GF-D8 (cell line): ENCODE results near the gene SYTL1.
A peak's percentile ranks its signal among the peaks of the same experiment; 100 is the strongest.

Experiments used
- DNase-seq: peaks from one replicate; lab custom pipeline; 2025; lab: John Stamatoyannopoulos, UW

SYTL1 gene

DNA sequence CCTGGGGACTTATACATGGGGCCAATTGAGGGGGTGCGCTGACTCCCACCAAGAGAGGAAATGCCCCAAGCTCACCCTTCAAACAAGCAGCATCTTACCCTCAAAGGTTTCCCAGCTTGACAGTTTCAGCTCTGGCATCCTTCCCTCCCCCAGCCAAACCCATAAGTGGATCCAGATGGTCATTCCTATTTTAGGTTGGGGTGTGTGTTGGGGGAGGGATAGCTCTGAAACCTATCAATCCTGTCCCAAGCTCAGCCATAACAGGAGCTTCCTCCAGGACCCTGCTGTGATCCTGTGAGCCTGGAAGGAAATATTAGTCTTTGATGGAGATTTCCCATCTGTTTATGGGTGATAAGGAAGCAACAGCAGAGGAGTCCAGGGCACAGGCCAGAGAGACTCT, 23.2 kb upstream of the SYTL1 start:
- DNase-seq, result no peak

GRCh38 chr1:27321813-27322568, 19.8 kb upstream of the SYTL1 start, which contains the start of gene TMEM222:
TMEM222 (plus strand) TSS chr1:27322163; CDS start chr1:27322198, 35 bp downstream.
- peak; percentile 94 for DNase-seq

DNA sequence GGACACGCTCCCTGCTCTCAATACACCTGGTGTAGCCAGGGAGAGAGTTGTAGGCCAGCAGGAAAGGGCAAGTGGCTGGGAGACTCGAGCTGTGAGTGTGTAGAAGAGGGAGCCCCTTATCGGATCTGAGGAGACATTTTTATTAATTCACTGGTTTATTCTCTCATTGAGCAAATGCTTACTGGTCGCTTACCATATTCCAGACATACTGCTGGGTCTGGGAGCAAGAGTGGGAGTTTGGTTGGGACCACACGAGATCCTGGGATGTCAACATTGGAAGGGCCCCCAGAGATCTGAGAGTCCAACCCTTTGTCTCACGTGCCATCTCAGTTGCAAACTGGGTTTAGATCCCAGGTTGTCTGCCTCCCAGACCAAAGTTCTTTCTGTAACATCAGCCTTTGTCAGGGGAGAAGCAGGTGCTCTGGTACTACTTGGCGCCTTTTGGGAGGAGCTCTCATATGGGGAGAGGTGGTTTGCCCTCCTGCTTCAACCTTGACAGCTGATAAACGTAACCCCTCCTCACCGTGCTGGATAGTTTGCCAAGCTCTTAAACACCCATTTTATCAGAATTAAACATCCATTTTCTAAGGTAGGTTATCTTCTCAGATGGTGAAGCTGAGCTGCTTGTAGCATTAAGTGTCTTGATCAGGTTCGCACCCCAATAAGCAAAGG, 19.1 kb upstream of the SYTL1 start:
- no peak for DNase-seq

GRCh38 chr1:27325286-27325685, 16.5 kb upstream of the SYTL1 start:
- DNase-seq, result no peak

GRCh38 chr1:27327964-27328363, 13.9 kb upstream of the SYTL1 start:
- DNase-seq, result no peak

GRCh38 chr1:27330786-27331185, 11.0 kb upstream of the SYTL1 start:
- no peak for DNase-seq

DNA sequence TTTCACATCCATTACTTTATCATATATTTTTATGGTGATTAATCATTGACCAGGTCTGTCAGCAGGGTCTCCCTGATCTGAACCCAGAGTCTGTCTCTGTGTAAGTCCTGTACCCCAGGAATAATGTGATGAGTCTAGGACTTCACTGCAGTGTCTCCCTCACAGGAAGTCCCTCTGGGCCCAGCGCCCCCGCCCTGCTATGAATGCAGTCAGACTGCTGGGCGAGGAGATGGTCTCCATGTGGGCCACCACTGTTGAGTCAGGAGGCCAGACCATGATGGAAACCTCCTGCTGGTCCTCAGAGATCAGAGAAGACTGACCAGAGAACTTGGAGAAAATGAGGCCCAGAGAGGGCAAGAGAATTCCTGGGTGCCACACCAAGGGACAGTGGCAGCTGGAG, 10.4 kb upstream of the SYTL1 start:
- DNase-seq, result no peak

- DNase-seq, result no peak
Measured at GRCh38 chr1:27331922-27332321, 9.9 kb upstream of the SYTL1 start.

DNA sequence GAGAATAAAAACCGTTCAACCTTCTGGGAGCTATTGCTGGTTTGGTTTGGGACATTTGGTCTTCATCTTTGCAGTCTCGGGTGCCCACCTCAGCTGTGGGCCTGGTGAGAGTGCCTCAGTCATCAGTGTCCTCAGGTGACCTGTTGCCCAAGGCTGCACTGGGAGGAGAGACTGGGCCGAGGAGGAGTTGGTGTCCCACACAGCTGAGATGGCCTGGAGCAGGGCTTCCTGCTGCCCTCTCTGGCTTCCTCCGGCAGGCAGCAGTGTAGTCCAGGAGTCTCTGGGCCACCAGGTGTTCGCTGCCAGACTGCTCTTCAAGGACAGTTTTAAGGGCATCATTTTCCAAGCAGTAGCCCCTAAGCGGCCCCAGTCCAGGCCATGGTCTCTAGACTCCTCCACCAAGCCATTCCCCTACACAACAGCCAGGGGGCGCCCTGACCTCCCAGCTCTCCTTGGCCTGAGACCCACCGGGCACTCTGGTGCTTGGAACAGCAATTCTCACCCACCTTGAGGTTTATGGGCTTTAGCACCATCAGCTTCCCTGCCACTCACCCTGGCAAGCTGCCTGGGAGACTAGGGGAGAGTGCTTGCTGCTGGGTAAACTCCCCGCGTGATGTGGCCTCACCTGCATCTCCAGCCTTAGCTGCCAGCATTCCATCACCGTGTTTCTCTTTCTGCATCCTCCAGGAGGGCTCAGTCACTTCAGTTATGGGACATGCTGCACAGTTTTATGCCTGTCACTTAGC, 9.1 kb upstream of the SYTL1 start:
- no peak for DNase-seq

GRCh38 chr1:27333717-27334279, 8.0 kb upstream of the SYTL1 start:
- no peak for DNase-seq

DNA sequence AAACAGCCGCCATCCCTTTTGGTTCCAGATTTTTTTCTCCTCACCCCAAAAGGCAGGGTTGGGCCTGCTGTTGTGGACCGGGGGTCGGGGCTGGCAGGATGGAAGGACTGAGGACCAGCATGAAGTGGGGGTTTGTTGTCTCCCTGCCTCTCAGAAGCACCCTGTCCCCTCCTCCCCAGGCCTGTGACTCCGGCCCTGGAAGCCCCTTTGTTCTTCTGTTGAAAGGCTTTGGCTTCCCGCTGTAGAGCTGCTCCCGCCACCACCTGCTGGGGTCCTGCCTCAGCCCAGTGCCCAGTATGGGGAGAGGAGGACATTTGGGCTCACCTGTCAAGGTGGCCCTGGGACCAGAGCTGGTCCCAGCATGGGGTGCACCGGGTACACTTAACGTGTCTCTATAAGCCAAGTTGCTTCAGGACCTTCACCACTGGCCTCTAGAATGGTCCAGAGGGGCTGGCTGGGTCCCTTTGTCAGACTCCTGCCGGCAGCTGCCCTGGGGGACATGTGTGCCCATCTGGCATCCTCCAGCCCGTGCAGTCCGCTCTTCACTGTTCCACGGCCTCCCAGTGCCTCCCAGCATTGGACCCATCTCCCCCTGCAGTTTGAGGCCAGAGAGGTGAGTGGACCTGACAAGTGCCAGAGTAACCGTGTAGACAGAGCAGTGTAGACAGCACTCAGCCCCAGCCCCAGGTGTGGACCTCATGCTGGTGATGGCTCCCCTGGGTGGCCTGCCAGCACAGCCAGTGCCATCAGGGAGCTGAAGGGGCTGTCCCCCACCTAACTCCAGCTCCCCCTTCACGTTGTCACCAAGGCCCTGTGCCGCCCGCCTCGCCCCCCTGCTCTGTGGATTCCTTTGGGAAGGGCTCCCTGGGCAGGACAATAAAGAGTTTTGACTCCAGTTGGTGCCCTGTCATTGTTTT, 6.1 kb upstream of the SYTL1 start:
- no peak for DNase-seq

DNA sequence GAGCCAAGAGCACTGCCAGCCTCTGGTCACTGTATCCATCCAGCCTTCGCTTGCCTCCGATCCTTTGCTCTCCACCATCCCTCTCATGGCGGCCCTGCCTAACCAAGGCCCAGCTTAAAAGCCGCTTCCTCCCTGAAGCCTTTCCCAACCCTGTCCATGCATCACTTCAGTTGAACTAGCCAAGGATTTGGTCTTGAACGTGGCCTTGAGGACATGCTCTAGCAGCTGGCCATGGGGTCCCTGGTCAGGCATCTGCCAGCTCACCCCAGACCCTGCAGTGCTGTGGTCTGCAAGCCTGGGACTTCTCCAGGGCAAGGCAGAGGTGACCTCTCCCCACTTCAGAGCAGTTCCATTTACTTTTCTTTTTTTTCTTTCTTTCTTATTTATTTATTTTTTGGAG, 5.1 kb upstream of the SYTL1 start:
- DNase-seq, result no peak

DNA sequence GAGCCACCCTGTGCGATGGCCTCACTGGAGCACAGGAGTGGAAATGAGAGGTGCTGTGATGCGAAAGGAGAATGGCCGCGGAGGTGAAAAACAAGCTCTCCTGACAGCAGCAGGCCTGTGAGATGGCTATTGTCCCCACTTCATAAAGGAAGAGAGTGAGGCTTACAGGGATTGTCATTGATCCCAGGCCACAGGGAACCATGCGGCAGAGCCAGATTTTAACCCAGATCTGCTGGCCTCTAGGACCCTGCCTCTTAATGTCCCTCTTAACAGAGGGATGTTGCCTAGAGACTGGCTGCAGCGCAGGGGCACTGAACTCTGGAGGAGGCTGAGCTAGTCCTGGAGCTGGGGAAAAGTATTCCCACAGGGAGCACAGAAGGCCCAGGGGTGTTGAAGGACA, 3.1 kb upstream of the SYTL1 start:
- DNase-seq, result no peak

- no peak for DNase-seq
Measured at GRCh38 chr1:27339213-27339612, 2.6 kb upstream of the SYTL1 start.

GRCh38 chr1:27342391-27342777, 562 bp downstream of the SYTL1 start:
- no peak for DNase-seq

DNA sequence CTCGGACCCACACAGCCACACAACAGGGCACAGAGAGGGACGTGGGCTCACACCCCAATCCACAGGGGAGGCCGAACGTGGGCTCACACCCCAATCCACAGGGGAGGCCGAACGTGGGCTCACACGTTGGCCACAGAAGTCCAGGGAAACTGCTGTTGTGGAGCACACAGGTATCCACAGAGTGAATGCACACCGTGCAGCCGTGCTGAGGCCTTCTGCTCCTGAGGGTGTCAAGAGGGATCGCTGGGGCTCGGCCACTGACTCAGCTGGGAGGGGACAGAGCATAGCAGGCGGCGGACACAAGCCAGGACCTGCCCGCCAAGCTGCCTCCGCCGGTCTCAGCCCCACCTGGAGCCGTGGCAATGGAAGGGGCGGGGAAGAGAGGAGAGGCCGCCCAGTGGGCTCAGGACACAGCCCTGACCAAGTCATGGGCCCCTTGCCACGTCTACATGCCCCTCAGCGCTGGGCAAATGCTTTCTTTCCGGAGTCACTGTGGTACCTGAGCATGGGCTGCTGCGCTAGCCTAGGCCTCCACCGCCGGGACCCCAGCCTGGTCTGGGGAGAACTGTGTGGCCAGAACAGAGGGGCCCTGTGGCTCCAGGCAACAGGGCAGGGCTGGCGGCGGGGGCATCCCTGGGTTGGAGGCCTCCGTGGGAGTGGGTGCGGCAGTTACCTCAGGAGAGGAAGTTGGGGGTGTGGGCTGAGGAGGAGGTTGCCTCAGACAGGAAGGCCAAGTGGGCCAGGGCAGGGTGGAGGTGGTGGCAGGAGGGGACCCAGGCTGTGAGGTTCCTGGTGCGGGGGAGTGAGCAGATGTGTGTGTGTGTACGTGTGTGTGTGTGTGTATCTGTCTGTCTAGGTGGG, 1.2 kb downstream of the SYTL1 start:
- peak; percentile 93 for DNase-seq

DNA sequence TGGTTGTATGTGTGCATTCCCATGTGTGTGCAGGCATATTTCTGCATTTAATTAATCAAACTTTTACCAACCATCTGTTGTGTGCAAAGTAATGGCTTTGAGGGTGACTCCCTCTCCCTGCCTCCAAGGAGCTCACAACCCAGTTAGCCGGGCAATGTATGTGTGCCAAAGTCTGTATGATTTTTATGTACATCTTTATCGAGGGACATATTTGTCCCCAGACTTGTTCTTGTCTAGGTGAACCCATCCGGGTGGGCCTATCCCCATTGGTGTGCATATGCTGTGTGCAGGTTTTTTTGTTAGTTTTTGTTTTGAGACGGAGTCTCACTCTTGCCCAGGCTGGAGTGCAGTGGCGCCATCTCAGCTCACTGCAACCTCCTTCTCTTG, 1.8 kb downstream of the SYTL1 start:
- DNase-seq, result no peak

DNA sequence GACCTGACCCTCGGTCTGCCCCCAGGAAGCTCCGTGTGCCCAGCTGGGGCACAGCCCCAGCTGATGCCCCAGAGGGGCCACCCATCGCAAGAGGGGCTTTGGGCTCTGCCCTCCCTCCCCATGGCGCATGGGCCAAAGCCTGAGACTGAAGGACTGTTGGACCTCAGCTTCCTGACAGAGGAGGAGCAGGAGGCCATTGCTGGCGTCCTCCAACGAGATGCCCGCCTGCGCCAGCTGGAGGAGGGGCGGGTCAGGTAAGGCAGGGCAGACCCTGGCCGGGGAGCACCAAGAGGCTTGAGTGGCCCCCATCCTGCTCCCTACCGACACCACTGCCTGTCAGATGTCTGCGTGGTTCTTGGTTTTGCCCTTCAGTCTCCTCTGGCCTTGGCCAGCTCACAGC, 3.5 kb downstream of the SYTL1 start:
- no peak for DNase-seq

GRCh38 chr1:27346357-27346756, 4.5 kb downstream of the SYTL1 start:
- DNase-seq, result no peak

- DNase-seq, result no peak
Measured at GRCh38 chr1:27346991-27347624, 5.3 kb downstream of the SYTL1 start.
